ENCODE measurements around the gene ATP10B. TPM values are rescaled to one million over a fixed set of nuclear protein-coding genes. Genes with fewer than 3 reads are reported as not detected.

Gene ATP10B
- total and polyA plus RNA-seq, 11 donors, result 0.03 to 0.35 (median 0.09) TPM; not detected in 4

GRCh38 chr5:160850421-160850820 is 1.6 kb downstream of the ATP10B start:
- no peaks in the 10 kb centered on the region for H3K27me3 ChIP-seq
- no peak overlapping the region for H3K27ac ChIP-seq
- intact Hi-C loops (cut with DNase I), result no loop called here
- no peak for TF ChIP-seq CTCF (IDR thresholded peaks at IDR 0.05)
- TF ChIP-seq POLR2A (IDR thresholded peaks at IDR 0.05), result no peak
- H3K4me3 ChIP-seq, result no peak overlapping the region
- H3K4me1 ChIP-seq, result no peaks in the 10 kb centered on the region
- ATAC-seq (no peak), DNase-seq (no peak)
- WGBS, 4 donors, result 12 to 18% (median 15%) methylated on average over 3 of the region's 3 CpGs
- H3K9me3 ChIP-seq, result no peaks in the 10 kb centered on the region
- no peaks in the 10 kb centered on the region for H3K36me3 ChIP-seq

GRCh38 chr5:160847526-160848085 is 4.4 kb downstream of the ATP10B start:
- TF ChIP-seq CTCF (IDR thresholded peaks at IDR 0.05), result no peak
- no peak for TF ChIP-seq POLR2A (IDR thresholded peaks at IDR 0.05)
- 72 to 81% (median 79%) methylated on average over 5 of the region's 5 CpGs for WGBS, 4 donors
- intact Hi-C loops (cut with DNase I), result no loop called here
- no peaks in the 10 kb centered on the region for H3K9me3 ChIP-seq
- H3K27ac ChIP-seq, result no peak overlapping the region
- H3K4me1 ChIP-seq, result no peaks in the 10 kb centered on the region
- no peak overlapping the region for H3K4me3 ChIP-seq
- DNase-seq, result no peak
- no peak for ATAC-seq
- no peaks in the 10 kb centered on the region for H3K27me3 ChIP-seq
- H3K36me3 ChIP-seq, result no peaks in the 10 kb centered on the region

DNA sequence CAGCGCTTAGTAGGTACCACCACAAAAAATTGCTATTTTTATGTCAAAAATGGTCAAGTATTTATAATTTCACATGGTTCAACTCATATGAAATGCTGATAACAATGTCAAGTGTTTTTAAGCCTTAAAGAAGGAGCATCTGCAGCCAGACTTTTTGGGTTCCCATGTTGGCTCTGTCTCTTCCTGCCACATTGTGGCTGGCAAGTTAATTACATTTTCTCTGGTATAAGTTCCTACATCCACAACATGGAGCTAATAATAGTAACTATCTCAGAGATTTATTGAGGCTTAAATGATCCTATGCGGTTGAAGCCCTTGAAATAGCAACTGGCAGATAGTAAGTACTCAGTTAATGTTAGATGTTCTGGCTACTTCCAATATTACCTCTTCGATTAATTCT is 5.4 kb downstream of the ATP10B start:
- intact Hi-C loops (cut with DNase I), result no loop called here
- DNase-seq (no peak), ATAC-seq (no peak)
- Histone ChIP-seq H3K9me3 (no peaks in the 10 kb centered on the region), H3K36me3 (no peaks in the 10 kb centered on the region), H3K4me3 (no peak overlapping the region), H3K4me1 (no peaks in the 10 kb centered on the region), H3K27ac (no peak overlapping the region), H3K27me3 (no peaks in the 10 kb centered on the region)
- TF ChIP-seq POLR2A (IDR thresholded peaks at IDR 0.05) (no peak), CTCF (IDR thresholded peaks at IDR 0.05) (no peak)
- WGBS, 4 donors, result 68 to 77% (median 71%) methylated on average over 3 of the region's 3 CpGs

DNA sequence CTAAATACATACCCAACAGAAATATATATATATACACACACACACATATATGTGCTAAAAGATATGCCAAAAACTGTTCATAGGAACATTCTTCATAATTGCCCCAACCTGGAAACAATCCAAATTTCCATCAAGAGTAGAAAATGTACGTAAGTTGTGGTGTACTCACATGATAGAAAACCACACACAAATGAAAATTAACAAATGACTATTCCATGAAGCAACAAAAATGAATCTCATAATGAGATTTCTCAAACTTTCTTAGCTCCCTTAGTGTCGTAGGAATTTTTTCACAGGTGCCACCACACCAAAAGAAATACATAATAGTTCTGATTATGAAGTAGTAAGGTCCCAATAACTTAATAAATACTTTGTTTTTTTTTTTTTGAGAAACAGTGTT is 7.8 kb downstream of the ATP10B start:
- WGBS, 4 donors, result 66 to 73% (median 70%) methylated on average over 2 of the region's 2 CpGs
- Histone ChIP-seq H3K9me3 (no peaks in the 10 kb centered on the region), H3K36me3 (no peaks in the 10 kb centered on the region), H3K4me3 (no peak overlapping the region), H3K27me3 (no peaks in the 10 kb centered on the region), H3K27ac (no peak overlapping the region), H3K4me1 (no peaks in the 10 kb centered on the region)
- ATAC-seq (no peak), DNase-seq (no peak)
- TF ChIP-seq POLR2A (IDR thresholded peaks at IDR 0.05) (no peak), CTCF (IDR thresholded peaks at IDR 0.05) (no peak)
- intact Hi-C loops (cut with DNase I), result no loop called here
